ENCODE data around the gene CYTH1.

The CYTH1 gene

GRCh38 chr17:78707016-78707415, 75.1 kb downstream of the CYTH1 start:
- Mint-ChIP-seq H3K4me1 (ENCODE audit: low read depth) (peaks cover 40% of the 10 kb centered on the region), H3K4me3 (no peak overlapping the region), H3K27me3 (ENCODE audit: low read depth) (no peaks in the 10 kb centered on the region), H3K27ac (no peak overlapping the region), H3K9me3 (no peaks in the 10 kb centered on the region), H3K36me3 (ENCODE audit: low read depth) (peaks cover 39% of the 10 kb centered on the region)

- no peak overlapping the region for H3K4me3 Mint-ChIP-seq
- no peaks in the 10 kb centered on the region for H3K27me3 Mint-ChIP-seq (ENCODE audit: low read depth)
- H3K27ac Mint-ChIP-seq: no peak overlapping the region
- H3K36me3 Mint-ChIP-seq (ENCODE audit: low read depth): peaks cover 45% of the 10 kb centered on the region
- no peaks in the 10 kb centered on the region for H3K9me3 Mint-ChIP-seq
- peaks cover 40% of the 10 kb centered on the region for H3K4me1 Mint-ChIP-seq (ENCODE audit: low read depth)
These were observed 75.7 kb downstream of the CYTH1 start for GRCh38 chr17:78706271-78706915.

GRCh38 chr17:78705071-78705470, 77.0 kb downstream of the CYTH1 start:
- Mint-ChIP-seq H3K4me1 (ENCODE audit: low read depth) (peaks cover 34% of the 10 kb centered on the region), H3K4me3 (no peak overlapping the region), H3K9me3 (no peaks in the 10 kb centered on the region), H3K27ac (no peak overlapping the region), H3K27me3 (ENCODE audit: low read depth) (no peaks in the 10 kb centered on the region), H3K36me3 (ENCODE audit: low read depth) (peaks cover 57% of the 10 kb centered on the region)

GRCh38 chr17:78704594-78704993, 77.5 kb downstream of the CYTH1 start:
- Mint-ChIP-seq H3K4me1 (ENCODE audit: low read depth) (peaks cover 29% of the 10 kb centered on the region), H3K36me3 (ENCODE audit: low read depth) (peaks cover 56% of the 10 kb centered on the region), H3K9me3 (no peaks in the 10 kb centered on the region), H3K27me3 (ENCODE audit: low read depth) (no peaks in the 10 kb centered on the region), H3K27ac (no peak overlapping the region), H3K4me3 (no peak overlapping the region)

- H3K27ac Mint-ChIP-seq: peak overlapping the region; percentile 62
- H3K27me3 Mint-ChIP-seq (ENCODE audit: low read depth): no peaks in the 10 kb centered on the region
- peaks cover 72% of the 10 kb centered on the region for H3K36me3 Mint-ChIP-seq (ENCODE audit: low read depth)
- H3K4me1 Mint-ChIP-seq (ENCODE audit: low read depth): peaks cover 18% of the 10 kb centered on the region
- no peak overlapping the region for H3K4me3 Mint-ChIP-seq
- no peaks in the 10 kb centered on the region for H3K9me3 Mint-ChIP-seq
These were observed 84.3 kb downstream of the CYTH1 start for GRCh38 chr17:78697554-78698343.

GRCh38 chr17:78697122-78697521, 85.0 kb downstream of the CYTH1 start:
- H3K9me3 Mint-ChIP-seq: no peaks in the 10 kb centered on the region
- peaks cover 75% of the 10 kb centered on the region for H3K36me3 Mint-ChIP-seq (ENCODE audit: low read depth)
- H3K27me3 Mint-ChIP-seq (ENCODE audit: low read depth): no peaks in the 10 kb centered on the region
- no peak overlapping the region for H3K4me3 Mint-ChIP-seq
- peaks cover 22% of the 10 kb centered on the region for H3K4me1 Mint-ChIP-seq (ENCODE audit: low read depth)
- peak overlapping the region; percentile 62 for H3K27ac Mint-ChIP-seq

GRCh38 chr17:78696016-78696982, 85.8 kb downstream of the CYTH1 start:
- no peaks in the 10 kb centered on the region for H3K9me3 Mint-ChIP-seq
- H3K4me3 Mint-ChIP-seq: peak overlapping the region; percentile 11
- no peaks in the 10 kb centered on the region for H3K27me3 Mint-ChIP-seq (ENCODE audit: low read depth)
- H3K4me1 Mint-ChIP-seq (ENCODE audit: low read depth): peaks cover 20% of the 10 kb centered on the region
- peak overlapping the region; percentile 50 for H3K27ac Mint-ChIP-seq
- peaks cover 71% of the 10 kb centered on the region for H3K36me3 Mint-ChIP-seq (ENCODE audit: low read depth)

- Mint-ChIP-seq H3K4me1 (ENCODE audit: low read depth) (peaks cover 20% of the 10 kb centered on the region), H3K27ac (no peak overlapping the region), H3K4me3 (no peak overlapping the region), H3K27me3 (ENCODE audit: low read depth) (no peaks in the 10 kb centered on the region), H3K36me3 (ENCODE audit: low read depth) (peaks cover 66% of the 10 kb centered on the region), H3K9me3 (no peaks in the 10 kb centered on the region)
These were observed 87.1 kb downstream of the CYTH1 start for GRCh38 chr17:78694805-78695531.

GRCh38 chr17:78693346-78694083, 88.6 kb downstream of the CYTH1 start:
- H3K4me3 Mint-ChIP-seq: no peak overlapping the region
- peaks cover 75% of the 10 kb centered on the region for H3K36me3 Mint-ChIP-seq (ENCODE audit: low read depth)
- H3K27ac Mint-ChIP-seq: peak overlapping the region; percentile 26
- no peaks in the 10 kb centered on the region for H3K9me3 Mint-ChIP-seq
- no peaks in the 10 kb centered on the region for H3K27me3 Mint-ChIP-seq (ENCODE audit: low read depth)
- peaks cover 18% of the 10 kb centered on the region for H3K4me1 Mint-ChIP-seq (ENCODE audit: low read depth)

- peaks cover 75% of the 10 kb centered on the region for H3K36me3 Mint-ChIP-seq (ENCODE audit: low read depth)
- peak overlapping the region; percentile 39 for H3K27ac Mint-ChIP-seq
- H3K4me3 Mint-ChIP-seq: no peak overlapping the region
- H3K27me3 Mint-ChIP-seq (ENCODE audit: low read depth): no peaks in the 10 kb centered on the region
- H3K9me3 Mint-ChIP-seq: no peaks in the 10 kb centered on the region
- peaks cover 21% of the 10 kb centered on the region for H3K4me1 Mint-ChIP-seq (ENCODE audit: low read depth)
These were observed 89.5 kb downstream of the CYTH1 start for GRCh38 chr17:78692460-78693010.

- Mint-ChIP-seq H3K9me3 (no peaks in the 10 kb centered on the region), H3K4me1 (ENCODE audit: low read depth) (peaks cover 11% of the 10 kb centered on the region)
These were observed 93.0 kb downstream of the CYTH1 start for GRCh38 chr17:78689029-78689428.

GRCh38 chr17:78687944-78688343, 94.1 kb downstream of the CYTH1 start:
- Mint-ChIP-seq H3K27me3 (ENCODE audit: low read depth) (no peaks in the 10 kb centered on the region), H3K36me3 (ENCODE audit: low read depth) (peaks cover 66% of the 10 kb centered on the region), H3K4me3 (no peak overlapping the region), H3K9me3 (no peaks in the 10 kb centered on the region), H3K4me1 (ENCODE audit: low read depth) (peaks cover 11% of the 10 kb centered on the region), H3K27ac (peak overlapping the region; percentile 19)

More at GRCh38 chr17:78689029-78689428, 93.0 kb downstream of the CYTH1 start:
- Mint-ChIP-seq H3K4me3 (no peak overlapping the region), H3K27me3 (ENCODE audit: low read depth) (no peaks in the 10 kb centered on the region), H3K36me3 (ENCODE audit: low read depth) (peaks cover 57% of the 10 kb centered on the region), H3K27ac (peak overlapping the region; percentile 34)

GRCh38 chr17:78687125-78687524, 94.9 kb downstream of the CYTH1 start:
- Mint-ChIP-seq H3K4me1 (ENCODE audit: low read depth) (peaks cover 10% of the 10 kb centered on the region), H3K36me3 (ENCODE audit: low read depth) (peaks cover 64% of the 10 kb centered on the region), H3K27ac (no peak overlapping the region), H3K4me3 (no peak overlapping the region), H3K9me3 (no peaks in the 10 kb centered on the region), H3K27me3 (ENCODE audit: low read depth) (no peaks in the 10 kb centered on the region)
